HCT116 (cell line): ENCODE data around the gene GARIN5A.

Source experiments
- EZH2 ChIP-seq: fragments of 200-600 bp; sonication (generic); IDR thresholded peaks from 2 replicates; pipeline ENCODE4 v1.6.1; 2017; ENCODE audit warnings: antibody characterized with exemption, mixed run types
- POLR2A ChIP-seq: IDR thresholded peaks from 2 replicates; pipeline ENCODE4 v1.7.0; 2011; ENCODE audit warnings: borderline replicate concordance; ENCODE audit not compliant: insufficient read depth, insufficient read length; ENCODE audit errors: extremely low read depth
- POLR2AphosphoS5 ChIP-seq: IDR thresholded peaks from 2 replicates; pipeline ENCODE4 v1.6.1; 2011; ENCODE audit warnings: mild to moderate bottlenecking, low read depth, low read length, moderate library complexity
- RAD21 ChIP-seq: IDR thresholded peaks from 2 replicates; pipeline ENCODE4 v1.6.1; 2012; ENCODE audit warnings: low read depth, mild to moderate bottlenecking
- TF ChIP-seq, protein P1 (sequence below), 3 experiments: fragments of 200-600 bp in 1 of 3; sonication (generic) in 1 of 3; IDR thresholded peaks in 2 of 3; conservative IDR thresholded peaks in 1 of 3; 2 replicates each; pipeline ENCODE4 v1.5.1; 2012 to 2017; ENCODE audit warnings: low read depth in 2 of 3, low read length in 2 of 3, antibody characterized with exemption in 1 of 3, borderline replicate concordance in 1 of 3, control low read depth in 1 of 3, mild to moderate bottlenecking in 1 of 3, mixed read lengths in 1 of 3, mixed run types in 1 of 3, moderate library complexity in 1 of 3; ENCODE audit not compliant: insufficient read depth in 1 of 3

DNA sequence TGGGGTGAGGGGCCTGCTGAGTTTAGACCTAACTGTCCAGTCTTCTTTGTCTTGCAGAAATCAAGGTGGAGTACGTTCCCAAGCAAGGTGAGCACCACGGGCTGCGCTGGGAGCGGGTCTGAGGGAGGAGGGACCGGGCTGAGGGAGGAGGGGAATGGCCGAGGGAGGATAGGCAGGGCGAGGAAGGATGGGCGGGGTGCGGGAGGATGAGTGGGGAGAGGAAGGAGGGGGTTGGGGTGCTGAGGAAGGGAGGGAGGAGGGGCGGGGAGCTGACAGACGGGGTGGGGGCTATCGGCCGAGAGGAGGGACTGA, 25.5 kb downstream of the GARIN5A start:
- TF ChIP-seq EZH2 (no peak), POLR2A (no peak), POLR2AphosphoS5 (no peak), RAD21 (no peak)
- TF ChIP-seq, protein P1, sequence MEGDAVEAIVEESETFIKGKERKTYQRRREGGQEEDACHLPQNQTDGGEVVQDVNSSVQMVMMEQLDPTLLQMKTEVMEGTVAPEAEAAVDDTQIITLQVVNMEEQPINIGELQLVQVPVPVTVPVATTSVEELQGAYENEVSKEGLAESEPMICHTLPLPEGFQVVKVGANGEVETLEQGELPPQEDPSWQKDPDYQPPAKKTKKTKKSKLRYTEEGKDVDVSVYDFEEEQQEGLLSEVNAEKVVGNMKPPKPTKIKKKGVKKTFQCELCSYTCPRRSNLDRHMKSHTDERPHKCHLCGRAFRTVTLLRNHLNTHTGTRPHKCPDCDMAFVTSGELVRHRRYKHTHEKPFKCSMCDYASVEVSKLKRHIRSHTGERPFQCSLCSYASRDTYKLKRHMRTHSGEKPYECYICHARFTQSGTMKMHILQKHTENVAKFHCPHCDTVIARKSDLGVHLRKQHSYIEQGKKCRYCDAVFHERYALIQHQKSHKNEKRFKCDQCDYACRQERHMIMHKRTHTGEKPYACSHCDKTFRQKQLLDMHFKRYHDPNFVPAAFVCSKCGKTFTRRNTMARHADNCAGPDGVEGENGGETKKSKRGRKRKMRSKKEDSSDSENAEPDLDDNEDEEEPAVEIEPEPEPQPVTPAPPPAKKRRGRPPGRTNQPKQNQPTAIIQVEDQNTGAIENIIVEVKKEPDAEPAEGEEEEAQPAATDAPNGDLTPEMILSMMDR (IDR thresholded peaks at IDR 0.05 in 2 of 3, conservative IDR thresholded peaks at IDR 0.05 in 1 of 3; ENCODE audit: borderline replicate concordance in 1 of 3, insufficient read depth in 1 of 3, low read depth in 2 of 3, low read length in 2 of 3), result no peak
